GM18909 (cell line): ENCODE measurements around the gene CTPS2.
"Not testable (repeated sequence)": the region's sequence is repeated elsewhere in the genome, so short reads cannot be mapped to it uniquely, and the experiment has no call there.

ENCODE experiments used
- ATAC-seq: cut with Tn5 transposase; IDR thresholded peaks from one replicate; pipeline ENCODE4 v1.9.1; 2021; ENCODE audit warnings: mild to moderate bottlenecking; ENCODE audit not compliant: unreplicated experiment, poor library complexity

Gene CTPS2

DNA sequence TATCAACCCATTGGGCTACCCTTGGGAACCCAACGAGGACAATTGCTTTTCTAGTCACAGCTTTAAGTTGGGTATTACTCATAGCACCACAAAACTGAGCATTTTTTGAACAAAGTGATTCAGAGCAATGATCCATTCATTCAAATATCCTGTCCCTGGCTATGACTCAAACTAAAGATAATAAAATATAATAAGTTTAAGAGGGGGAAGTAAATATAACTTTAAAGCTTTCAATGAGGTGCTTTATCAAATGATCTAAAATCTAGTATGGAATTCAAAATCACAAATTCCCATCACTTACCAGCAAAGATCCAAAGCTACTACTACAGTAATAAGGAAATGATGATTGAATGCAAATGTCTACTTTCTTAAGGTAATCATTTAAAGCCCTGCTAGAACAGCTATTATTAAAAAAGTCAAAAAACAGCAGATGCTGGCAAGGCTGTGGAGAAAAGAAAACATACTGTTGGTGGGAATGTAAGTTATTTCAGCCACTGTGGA lies 102.3 kb downstream of the CTPS2 start:
- ATAC-seq, result no peak

DNA sequence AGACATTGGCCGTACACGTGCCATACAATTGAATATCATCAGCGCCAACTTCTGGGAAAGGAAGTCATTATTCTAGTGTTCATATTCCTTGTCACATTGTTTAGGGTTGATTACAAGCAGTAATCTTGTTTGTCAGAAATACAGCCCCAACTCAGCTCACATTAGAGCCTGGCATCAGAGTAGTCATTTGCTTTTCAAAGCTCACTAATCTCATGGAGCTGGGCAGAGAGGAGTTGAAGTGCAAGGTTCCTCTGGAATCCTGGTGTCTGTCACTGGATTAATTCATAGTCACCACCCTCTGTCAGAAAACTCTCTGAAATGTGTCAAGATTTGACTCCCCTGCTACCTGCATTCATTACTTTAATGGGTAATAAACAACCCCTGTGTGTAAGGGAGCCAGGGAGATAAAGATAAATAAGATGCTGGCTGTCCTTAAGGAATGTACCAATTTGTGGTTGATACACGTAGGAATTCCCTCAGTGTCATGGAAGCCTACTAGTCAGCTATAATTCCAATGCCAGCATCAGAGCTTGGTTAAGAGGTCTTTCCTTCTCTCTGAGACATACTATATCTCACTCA lies 106.2 kb downstream of the CTPS2 start:
- no peak for ATAC-seq

DNA sequence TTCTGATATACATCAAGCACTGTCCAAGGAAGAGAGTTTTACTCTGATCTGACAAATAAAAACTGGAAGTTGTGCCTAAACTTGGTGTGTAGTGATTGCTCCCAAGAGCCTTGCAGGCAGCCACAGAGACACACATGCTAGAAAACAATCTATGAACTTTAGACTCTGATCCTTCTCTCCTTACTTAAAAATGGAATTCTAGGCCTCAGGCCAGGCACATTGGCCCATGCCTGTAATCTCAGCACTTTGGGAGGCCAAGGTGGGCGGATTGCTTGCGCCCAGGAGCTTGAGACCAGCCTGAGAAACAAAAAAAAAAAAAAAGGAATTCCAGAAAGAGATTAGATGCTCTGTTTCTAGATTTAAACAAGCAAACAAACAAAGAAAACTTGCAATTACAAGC lies 108.1 kb downstream of the CTPS2 start:
- ATAC-seq, result no peak

DNA sequence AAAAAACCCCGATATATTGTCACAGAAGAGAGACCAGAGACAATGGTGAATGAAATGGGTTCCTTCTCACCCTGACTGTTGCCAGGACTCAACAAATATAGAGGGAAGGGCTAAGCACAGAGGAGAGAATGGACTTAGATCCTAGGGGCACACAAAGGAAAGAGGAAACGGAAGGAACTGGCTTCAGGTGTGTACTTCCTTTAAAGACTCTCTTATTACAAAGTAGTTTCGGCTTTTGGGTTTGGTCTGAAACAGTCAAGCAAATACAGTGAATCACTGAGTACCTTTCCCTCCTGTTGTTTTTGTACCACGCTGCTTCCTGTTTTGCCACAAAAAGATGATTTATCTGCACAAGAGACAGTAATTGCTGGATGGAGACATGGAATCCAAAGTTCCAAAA lies 108.6 kb downstream of the CTPS2 start:
- no peak for ATAC-seq

DNA sequence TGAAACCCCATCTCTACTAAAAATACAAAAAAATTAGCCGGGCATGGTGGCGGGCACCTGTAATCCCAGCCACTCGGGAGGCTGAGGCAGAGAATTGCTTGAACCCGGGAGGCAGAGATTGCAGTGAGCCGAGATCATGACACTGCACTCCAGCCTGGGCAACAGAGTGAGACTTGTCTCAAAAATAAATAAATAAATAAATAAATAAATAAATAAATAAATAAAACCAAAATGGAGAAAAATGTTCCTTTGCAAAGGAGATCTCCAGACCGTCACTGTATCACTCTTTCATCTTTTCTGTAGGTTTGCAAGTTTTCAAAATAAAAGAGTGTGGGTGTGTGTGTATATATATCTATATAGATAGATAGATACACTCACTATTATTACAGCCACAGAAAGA lies 109.2 kb downstream of the CTPS2 start:
- not testable (repeated sequence) for ATAC-seq

DNA sequence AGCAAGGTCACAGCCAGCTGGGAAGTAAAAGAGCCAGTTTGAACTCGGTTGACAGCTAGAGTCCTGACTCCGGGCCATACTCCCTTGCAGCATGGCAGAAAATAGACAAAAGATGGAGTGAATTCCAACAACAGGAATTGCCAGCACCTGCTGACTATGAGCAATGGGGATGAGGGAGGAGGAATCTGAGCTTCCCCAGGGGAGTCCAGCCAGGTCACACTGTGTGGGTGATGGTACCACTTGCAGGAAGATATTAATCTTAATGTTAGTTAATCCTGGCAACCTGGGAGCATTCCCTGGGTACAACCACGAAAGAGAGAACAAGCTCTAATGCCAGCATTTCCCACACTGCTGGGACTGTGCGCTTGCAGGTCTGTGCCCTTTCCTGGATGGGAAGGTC lies 110.6 kb downstream of the CTPS2 start:
- no peak for ATAC-seq

DNA sequence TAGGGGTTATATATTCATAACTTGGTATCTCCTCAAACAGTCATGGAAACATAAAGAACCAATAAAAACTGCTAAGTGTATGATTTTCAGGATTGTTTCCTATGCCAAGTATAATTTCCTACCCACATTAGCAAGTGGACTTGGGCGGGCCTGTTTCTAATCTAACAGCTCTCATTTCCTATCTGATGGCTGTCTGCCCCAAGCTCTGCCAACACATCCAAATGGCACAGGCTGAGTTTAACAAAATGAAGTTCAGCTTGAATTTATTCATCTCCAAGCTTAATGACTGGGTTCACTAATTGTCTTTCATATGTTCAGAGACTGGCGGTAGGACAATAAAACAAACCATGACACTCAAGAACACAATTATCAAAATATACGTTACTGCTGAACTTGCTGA lies 118.0 kb downstream of the CTPS2 start:
- ATAC-seq, result no peak

DNA sequence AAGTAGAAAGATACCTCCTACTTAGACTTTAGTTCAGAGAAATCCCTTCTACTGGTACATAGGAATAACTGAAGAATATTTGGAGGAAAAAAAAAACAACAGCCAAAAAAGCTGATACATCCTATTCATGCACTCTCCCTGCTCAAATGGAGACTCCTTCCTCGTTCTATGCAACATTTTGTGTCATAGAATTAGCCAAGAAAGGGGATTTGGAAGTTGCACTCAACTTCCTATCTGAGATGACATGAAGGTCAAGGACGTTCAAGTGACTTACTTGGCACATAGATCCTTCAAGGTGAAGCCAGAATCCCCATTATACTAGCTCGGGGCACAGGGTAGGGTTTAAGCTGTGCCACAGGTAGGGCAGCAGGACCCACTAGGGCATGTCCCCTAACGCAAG lies 118.7 kb downstream of the CTPS2 start:
- ATAC-seq, result no peak

DNA sequence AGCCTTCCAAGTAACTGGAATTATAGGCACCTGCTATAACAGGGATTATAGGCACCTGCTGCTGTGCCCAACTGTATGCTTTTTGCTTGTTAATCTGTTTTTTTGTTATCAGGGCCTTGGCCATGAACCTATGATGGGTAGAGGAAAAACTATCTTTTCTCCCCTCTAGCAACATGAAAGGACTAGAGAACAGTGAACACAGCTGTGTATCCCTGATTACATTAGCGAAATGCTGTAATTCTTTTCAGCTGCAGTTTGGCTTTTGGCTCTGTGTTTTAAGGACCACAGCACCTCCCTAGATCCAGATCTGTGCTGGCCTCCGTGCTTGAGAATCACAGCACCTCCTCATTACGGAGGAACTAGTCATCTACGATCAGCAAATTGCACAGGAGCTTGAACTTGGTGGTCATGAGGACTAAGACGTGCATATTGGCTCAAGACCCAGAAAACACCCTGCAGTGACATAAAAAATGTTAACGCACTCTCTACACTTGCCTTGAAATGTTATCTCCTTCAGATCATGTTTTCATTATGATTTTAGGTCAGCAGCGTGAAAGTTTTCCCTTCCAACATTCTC lies 120.2 kb downstream of the CTPS2 start:
- no peak for ATAC-seq

DNA sequence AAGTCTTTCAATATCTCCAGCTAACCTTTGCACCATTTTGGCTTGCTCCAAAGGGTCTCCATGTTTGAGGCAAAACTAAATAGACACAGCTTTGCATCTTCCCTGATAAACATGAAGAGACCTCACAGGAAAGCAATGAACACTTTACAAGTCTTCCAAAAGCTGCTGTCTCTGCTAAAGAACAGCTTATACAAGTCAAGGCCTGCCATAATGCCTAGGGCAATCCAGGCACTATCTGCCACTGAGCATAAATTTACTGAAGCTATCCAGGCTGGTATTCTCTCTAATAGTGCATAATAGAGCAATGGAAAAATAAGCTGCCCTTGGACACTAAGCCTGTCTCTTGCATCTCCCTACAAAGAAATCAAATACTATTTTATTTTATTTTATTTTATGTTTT lies 122.6 kb downstream of the CTPS2 start:
- no peak for ATAC-seq

DNA sequence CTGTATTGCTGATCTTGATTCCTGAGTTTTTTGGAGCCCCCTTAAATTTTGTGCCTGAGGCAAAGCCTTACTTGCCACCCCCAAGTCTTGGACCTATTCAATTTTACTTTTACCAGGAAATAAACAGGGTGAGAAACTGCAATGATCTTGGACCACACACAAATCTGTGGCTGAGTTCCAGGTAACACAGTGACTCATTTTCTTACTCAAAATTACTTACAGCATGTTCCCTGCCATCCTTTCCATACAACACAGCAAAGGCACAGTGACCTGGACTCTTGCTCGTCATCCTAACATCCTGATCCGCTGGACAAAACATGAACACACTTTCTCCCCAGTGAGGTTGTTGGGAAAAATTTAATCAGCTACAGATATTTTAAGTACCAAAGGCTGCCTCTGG lies 123.3 kb downstream of the CTPS2 start:
- no peak for ATAC-seq

DNA sequence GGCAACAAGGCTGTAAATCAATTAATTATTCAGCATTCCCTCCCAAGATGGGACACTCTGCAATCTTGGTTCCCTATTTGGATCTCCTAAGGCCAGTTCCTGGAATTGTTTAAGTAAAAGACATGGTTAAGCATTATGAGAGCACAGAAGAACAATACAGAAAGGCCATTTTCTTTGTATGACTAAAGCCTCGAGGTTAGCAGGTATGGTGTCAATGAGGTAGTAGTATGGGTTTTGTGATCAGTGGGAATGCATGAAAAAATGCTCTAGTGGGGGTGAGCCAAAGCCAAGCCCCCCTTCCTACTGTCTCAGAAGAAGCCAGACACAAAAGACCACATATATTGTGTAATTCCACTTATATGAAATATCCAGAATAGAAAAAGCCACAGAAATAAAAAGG lies 124.2 kb downstream of the CTPS2 start:
- no peak for ATAC-seq

DNA sequence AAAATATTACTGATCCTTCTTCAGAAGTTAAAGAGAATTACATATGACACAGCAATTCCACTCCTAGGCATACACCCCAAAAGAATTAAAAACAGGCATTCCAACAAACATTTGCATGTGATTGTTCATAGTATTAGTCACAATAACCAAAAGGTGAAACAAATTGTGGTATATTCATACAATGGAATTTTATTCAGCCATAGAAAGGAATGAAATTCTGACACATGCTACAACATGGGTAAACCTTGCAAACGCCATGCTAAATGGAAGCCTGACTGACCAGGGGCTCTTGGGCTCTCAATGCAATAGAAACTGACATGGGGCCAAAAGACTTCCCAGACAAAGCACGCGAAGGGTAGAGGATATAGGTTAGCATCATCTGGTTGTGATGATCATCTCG lies 124.6 kb downstream of the CTPS2 start:
- ATAC-seq, result no peak

DNA sequence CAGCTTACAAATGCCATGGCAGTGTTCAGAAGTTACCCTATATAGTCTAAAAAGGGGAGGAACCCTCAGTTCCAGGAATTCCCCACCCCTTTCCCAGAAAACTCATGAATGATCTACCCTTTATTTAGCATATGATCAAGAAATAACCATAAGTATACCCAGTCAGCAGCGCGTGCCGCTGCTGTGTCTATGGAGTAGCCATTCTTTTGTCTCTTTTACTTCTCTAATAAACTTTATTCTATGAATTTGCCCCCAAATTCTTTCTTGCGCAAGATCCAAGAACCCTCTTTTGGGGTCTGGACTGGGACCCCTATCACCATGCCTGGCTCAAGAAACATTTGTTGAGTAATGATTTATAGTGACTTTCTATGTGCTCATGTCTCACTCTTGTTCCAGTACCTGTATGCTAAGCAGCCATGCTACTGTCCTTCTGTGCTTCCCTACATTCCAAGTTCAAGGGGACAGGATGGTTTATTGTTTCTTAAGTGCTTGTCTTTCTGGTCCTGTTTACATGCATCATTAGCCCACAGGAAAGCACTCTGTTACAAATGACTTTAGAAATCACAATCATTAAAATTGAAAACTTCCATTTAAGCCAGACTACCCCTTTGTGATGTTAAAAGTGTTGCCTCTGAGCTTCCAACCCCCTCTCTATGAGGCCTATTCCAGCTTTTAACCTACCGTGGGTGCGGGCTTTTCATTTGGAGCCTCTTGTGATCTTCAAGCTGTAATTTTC lies 125.9 kb downstream of the CTPS2 start:
- no peak for ATAC-seq

DNA sequence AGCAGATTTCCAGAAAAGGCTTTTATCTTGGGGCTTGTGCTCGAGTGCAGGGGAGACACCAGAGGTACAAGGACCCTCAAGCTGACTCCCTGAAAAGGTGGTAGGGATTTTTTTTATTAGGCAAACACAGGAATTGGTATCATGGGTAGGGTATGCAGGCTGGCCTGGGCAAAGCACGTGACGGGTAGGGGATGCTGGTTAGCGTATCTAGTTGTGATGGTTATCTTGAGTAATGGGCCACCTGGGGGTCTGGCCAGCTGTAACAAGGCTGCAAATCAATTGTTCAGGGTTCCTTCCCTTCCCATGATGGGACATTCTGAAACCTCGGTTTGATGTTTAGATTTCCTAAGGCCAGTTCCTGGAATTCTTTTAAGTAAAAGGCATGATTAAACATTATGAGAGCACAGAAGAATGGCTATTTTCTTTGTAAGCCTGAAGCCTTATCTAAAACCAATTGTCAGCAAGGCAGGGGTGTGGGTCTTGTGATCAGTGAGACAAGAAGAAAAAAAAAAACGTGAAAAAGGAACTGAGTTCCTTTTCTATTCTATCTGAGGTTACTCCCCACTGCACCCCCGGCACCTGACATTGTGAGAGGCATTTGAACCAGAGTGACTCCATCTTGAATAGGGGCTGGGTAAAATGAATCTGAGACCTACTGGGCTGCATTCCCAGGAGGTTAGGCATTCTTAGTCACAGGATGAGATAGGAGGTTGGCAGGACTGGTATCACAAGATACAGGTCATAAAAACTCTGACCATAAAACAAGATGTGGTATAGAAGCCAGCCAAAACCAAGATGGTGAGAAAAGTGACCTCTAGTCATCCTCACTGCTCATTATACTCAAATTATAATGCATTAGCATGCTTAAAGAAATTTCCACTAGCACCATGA lies 126.7 kb downstream of the CTPS2 start:
- ATAC-seq, result no peak

DNA sequence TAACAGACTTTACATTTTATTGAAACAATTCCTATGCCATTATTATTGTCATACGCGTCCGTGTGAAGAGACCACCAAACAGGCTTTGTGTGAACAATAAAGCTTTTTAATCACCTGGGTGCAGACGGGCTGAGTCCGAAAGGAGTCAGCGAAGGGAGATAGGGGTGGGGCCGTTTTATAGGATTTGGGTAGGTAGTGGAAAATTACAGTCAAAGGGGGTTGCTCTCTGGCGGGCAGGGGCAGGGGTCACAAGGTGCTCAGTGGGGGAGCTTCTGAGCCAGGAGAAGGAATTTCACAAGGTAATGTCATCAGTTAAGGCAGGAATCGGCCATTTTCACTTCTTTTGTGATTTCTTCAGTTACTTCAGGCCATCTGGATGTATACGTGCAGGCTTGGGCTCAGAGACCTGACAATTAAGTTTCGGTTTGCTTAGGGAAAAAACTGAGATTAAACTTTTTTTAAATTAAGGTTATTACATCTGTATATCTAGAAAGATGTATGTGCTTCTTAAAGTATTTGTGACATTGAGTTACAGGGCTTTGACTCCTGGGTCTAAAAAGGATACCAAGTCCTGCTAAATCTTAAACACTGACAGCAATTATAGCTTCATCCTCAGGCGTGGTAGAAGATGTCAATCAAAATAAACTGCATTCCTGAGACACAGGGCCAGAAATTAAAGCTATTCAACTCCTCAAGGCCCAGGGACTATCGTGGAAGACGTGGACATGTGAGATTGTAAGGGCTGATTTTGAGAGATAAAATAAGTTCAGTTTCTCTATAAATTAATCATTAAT lies 132.3 kb downstream of the CTPS2 start:
- not testable (repeated sequence) for ATAC-seq

DNA sequence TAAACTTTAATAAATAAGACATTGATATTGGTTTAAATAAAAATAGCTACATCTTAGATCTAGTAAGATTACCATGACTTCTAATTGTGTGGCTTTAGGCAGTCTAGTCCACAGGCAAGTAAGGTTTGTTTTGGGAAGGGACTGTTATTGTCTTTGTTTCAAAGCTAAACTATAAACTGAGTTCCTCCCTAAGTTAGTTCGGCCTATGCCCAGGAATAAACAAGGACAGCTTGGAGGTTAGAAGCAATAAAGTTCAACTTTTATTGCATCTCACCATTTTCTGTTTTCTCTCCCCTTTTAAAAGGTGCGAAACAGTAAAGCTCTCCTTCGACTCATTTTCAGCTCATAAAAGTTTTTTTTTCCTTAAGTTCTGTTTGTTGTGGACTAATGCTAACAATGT lies 133.0 kb downstream of the CTPS2 start:
- ATAC-seq, result no peak

DNA sequence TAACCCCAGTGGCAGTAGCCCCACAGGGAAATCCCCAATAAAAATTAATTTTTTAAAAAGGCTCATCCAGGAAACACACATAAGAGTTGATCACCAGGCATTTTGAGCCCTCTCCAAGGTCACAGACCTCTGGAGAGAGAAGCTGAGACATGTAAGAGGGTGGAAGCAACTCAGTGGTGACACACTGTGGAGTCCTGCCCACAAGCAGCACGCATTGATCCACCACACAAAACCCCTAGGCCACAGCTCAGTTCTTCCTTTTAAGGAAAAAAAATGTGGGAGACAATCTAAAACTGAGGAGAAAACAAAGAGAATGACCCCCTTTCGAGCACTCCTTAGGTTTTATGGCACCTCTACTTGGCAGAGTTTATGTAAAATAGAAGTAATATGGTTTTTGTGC lies 134.3 kb downstream of the CTPS2 start:
- no peak for ATAC-seq

DNA sequence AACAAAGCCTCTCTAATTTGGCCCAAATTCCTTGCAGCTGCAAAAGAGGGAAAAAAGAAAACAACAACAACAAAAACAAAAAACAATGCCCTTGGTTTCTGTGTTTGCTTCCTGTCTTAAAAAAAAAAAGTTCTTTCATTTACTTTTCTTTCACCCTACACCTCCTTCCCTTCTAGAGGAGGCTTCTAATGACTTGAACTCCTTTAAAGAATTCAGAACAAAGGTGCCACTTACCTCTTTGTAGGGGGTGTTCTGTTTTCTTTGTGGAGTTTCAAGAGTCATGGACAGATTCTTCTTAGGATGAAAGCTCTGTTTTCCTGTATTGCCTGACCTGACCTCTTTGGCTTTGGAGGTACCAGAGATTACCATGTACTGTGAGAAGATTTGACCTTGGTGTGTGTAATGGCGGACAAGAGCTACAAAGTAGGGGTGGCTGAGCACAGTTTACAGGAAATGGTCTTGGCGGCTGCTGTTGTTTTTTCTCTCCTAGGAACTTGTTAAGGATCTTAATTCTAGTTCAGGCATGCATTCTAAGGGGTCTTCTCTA lies 134.9 kb downstream of the CTPS2 start:
- no peak for ATAC-seq

DNA sequence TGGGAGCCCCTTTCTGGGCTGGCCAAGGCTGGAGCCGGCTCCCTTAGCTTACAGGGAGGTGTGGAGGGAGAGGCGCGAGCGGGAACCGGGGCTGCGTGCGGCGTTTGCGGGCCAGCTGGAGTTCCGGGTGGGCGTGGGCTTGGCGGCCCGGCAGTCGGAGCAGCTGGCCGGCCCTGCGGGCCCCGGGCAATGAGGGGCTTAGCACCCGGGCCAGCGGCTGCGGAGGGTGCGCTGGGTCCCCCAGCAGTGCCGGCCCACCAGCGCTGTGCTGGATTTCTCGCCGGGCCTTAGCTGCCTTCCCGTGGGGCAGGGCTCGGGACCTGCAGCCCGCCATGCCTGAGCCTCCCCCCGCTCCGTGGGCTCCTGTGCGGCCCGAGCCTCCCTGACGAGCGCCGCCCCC lies 137.1 kb downstream of the CTPS2 start:
- ATAC-seq, result not testable (repeated sequence)
